ENCODE data around the gene ADAMTS2.

DNA sequence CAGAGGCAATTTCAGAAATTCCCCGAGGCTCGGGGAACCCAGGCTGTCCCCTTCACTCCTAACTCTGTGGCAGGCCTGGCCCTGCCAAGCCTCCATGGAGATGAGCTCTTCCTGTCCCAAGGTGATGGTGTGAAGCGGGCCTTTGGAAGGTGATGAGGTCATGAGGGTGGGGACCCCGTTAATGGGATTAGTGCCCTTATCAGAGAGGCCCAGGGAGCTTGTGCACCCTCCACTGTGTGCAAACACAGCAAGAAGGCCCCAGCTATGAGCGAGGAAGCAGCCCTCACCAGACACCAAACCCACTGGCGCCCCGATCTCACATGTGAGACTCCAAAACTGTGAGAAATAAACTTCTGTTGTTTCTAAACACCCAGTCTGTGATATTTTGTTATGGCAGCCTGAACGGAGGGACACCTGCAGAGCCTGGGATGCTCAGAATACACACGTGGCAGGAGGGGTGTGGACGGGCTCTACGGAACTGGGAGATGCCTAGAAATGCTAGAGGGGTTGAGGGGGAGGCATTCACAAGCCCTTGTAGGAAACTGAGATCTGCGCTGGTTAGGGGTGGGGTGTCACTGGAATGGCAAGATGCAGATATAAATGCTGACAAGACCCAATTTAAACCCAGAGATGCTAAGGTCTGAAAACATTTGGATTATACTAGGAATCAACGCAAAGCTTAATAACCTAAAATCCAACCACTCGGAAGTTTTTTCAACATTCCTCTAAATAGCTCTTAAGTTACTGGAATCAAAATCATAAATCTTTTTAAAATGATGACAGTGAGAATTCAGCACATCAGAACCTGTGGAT, 46.9 kb downstream of the ADAMTS2 start:
- no peak for TF ChIP-seq EZH2 (IDR thresholded peaks at IDR 0.05; ENCODE audit: insufficient read depth, low read length)
- TF ChIP-seq, protein P1, sequence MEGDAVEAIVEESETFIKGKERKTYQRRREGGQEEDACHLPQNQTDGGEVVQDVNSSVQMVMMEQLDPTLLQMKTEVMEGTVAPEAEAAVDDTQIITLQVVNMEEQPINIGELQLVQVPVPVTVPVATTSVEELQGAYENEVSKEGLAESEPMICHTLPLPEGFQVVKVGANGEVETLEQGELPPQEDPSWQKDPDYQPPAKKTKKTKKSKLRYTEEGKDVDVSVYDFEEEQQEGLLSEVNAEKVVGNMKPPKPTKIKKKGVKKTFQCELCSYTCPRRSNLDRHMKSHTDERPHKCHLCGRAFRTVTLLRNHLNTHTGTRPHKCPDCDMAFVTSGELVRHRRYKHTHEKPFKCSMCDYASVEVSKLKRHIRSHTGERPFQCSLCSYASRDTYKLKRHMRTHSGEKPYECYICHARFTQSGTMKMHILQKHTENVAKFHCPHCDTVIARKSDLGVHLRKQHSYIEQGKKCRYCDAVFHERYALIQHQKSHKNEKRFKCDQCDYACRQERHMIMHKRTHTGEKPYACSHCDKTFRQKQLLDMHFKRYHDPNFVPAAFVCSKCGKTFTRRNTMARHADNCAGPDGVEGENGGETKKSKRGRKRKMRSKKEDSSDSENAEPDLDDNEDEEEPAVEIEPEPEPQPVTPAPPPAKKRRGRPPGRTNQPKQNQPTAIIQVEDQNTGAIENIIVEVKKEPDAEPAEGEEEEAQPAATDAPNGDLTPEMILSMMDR (IDR thresholded peaks at IDR 0.05; ENCODE audit: insufficient read depth, low read depth, low read length) = no peak

Measured in astrocyte (in vitro differentiated cells and primary cell).